Epithelial cell of esophagus (primary cell): ENCODE measurements around the gene FNDC3B.
A peak's percentile ranks its signal among the peaks of the same experiment; 100 is the strongest.

Experiments
- DNase-seq: peaks from one replicate; pipeline ENCODE4 v3.0.0; 2010; ENCODE audit warnings: low read depth
- H3K4me3 ChIP-seq: 2 replicates; pipeline ENCODE4 v1.5.1; 2011; ENCODE audit warnings: mild to moderate bottlenecking, low read length, control low read depth
- CTCF ChIP-seq: IDR thresholded peaks from 2 replicates; pipeline ENCODE4 v1.5.1; 2011; ENCODE audit warnings: low read depth, mild to moderate bottlenecking, low read length, control low read depth, inconsistent platforms; ENCODE audit not compliant: insufficient read depth; ENCODE audit errors: missing control alignments

The FNDC3B gene

GRCh38 chr3:172257648-172258400 is 218.4 kb downstream of the FNDC3B start:
- TF ChIP-seq CTCF: no peak
- H3K4me3 ChIP-seq: no peak overlapping the region
- DNase-seq: no peak

GRCh38 chr3:172258624-172259023 is 219.2 kb downstream of the FNDC3B start:
- no peak overlapping the region for H3K4me3 ChIP-seq
- no peak for DNase-seq
- TF ChIP-seq CTCF: no peak

- TF ChIP-seq CTCF: no peak
- DNase-seq: no peak
- no peak overlapping the region for H3K4me3 ChIP-seq
Observed at GRCh38 chr3:172259111-172259541, 219.7 kb downstream of the FNDC3B start.

- H3K4me3 ChIP-seq: no peak overlapping the region
- no peak for DNase-seq
- no peak for TF ChIP-seq CTCF
Observed at GRCh38 chr3:172259726-172260248, 220.4 kb downstream of the FNDC3B start.

GRCh38 chr3:172260381-172260780 is 221.0 kb downstream of the FNDC3B start:
- no peak for TF ChIP-seq CTCF
- no peak overlapping the region for H3K4me3 ChIP-seq
- peak; percentile 67 for DNase-seq

- no peak for TF ChIP-seq CTCF
- DNase-seq: peak; percentile 24
- H3K4me3 ChIP-seq: no peak overlapping the region
Observed at GRCh38 chr3:172261054-172261453, 221.7 kb downstream of the FNDC3B start.
